Measurements from ENCODE around the gene SPDYC. TPM values are rescaled to one million over a fixed set of nuclear protein-coding genes. Genes with fewer than 3 reads are reported as not detected.

SPDYC gene
- total and polyA plus RNA-seq, 2 of the 13 experiments (the other 11 are each of a cell fraction or from before 2014, with no cell fraction given) = 0.15 to 0.33 TPM

DNA sequence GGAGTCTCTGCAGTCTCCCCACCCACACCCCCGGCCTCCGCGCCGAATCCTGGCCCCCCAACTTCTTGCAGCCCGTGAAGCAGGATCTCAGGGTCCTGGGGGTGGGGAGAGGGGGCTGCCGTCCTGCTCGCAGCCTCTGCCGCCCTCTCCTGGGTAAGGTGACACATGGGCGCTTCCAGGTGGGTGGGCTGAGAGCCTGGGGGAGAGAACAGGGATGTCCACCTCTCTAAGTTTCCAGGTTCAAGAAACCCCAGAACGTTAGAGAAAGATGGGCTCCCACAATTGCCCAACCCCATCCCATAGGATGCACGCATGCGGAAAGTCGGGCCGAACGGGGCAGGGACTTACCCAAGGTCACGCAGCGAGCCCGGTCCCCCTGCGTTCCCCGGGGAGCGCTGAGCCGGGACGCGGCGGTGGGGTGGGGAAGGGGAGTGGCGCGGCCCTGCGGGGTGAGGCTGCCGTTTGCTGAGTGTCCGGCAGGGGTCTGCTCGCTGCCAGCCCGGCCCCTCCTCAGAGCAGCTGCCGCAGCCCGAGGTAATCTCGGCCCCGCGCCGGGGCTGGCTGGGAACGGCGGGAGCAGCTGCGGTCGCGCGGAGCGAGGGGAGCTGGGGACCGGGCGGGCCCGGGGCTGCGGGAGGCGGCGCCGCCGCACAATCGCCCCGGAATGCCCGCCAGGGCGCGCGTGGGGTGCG lies 11.0 kb downstream of the SPDYC start (continued):
- TF ChIP-seq ZFP91 (CRISPR knock-in tag; IDR thresholded peaks at IDR 0.05; ENCODE audit: borderline replicate concordance) = peak; percentile 68; the same call in 1 of the 2 replicates
- TF ChIP-seq HDAC2 (CRISPR knock-in tag; IDR thresholded peaks at IDR 0.05) = peak; percentile 77
- no peak for TF ChIP-seq ZNF720 (CRISPR knock-in tag; IDR thresholded peaks at IDR 0.05)
- TF ChIP-seq LCORL (IDR thresholded peaks at IDR 0.05) = no peak
- TF ChIP-seq LCORL (CRISPR knock-in tag; IDR thresholded peaks at IDR 0.05) = 0 out of 2 replicates have a peak, but pooled peaks have one; percentile 55
- peak; percentile 47; the same call in 1 of the 2 replicates for TF ChIP-seq ZBTB38 (CRISPR knock-in tag; IDR thresholded peaks at IDR 0.05)
- TF ChIP-seq, protein P1, sequence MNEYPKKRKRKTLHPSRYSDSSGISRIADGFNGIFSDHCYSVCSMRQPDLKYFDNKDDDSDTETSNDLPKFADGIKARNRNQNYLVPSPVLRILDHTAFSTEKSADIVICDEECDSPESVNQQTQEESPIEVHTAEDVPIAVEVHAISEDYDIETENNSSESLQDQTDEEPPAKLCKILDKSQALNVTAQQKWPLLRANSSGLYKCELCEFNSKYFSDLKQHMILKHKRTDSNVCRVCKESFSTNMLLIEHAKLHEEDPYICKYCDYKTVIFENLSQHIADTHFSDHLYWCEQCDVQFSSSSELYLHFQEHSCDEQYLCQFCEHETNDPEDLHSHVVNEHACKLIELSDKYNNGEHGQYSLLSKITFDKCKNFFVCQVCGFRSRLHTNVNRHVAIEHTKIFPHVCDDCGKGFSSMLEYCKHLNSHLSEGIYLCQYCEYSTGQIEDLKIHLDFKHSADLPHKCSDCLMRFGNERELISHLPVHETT (CRISPR knock-in tag; conservative IDR thresholded peaks at IDR 0.05) = 0 out of 2 replicates have a peak, but pooled peaks have one; percentile 58
- TF ChIP-seq ZNF550 (CRISPR knock-in tag; IDR thresholded peaks at IDR 0.05; ENCODE audit: borderline replicate concordance) = no peak
- TF ChIP-seq ZNF501 (CRISPR knock-in tag; IDR thresholded peaks at IDR 0.05) = 0 out of 2 replicates have a peak, but pooled peaks have one; percentile 46
- TF ChIP-seq ZNF17 (CRISPR knock-in tag; IDR thresholded peaks at IDR 0.05) = no peak
- peak; percentile 27; the same call in 1 of the 2 replicates for TF ChIP-seq DMAP1 (CRISPR knock-in tag; IDR thresholded peaks at IDR 0.05)
- TF ChIP-seq, protein P2, sequence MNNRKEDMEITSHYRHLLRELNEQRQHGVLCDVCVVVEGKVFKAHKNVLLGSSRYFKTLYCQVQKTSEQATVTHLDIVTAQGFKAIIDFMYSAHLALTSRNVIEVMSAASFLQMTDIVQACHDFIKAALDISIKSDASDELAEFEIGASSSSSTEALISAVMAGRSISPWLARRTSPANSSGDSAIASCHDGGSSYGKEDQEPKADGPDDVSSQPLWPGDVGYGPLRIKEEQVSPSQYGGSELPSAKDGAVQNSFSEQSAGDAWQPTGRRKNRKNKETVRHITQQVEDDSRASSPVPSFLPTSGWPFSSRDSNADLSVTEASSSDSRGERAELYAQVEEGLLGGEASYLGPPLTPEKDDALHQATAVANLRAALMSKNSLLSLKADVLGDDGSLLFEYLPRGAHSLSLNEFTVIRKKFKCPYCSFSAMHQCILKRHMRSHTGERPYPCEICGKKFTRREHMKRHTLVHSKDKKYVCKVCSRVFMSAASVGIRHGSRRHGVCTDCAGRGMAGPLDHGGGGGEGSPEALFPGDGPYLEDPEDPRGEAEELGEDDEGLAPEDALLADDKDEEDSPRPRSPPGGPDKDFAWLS (CRISPR knock-in tag; IDR thresholded peaks at IDR 0.05; ENCODE audit: borderline replicate concordance) = no peak
- no peak for TF ChIP-seq ZFP82 (CRISPR knock-in tag; IDR thresholded peaks at IDR 0.05; ENCODE audit: borderline replicate concordance)
- peak; percentile 78 for TF ChIP-seq ZNF350 (CRISPR knock-in tag; IDR thresholded peaks at IDR 0.05; ENCODE audit: borderline replicate concordance, low read depth)
- TF ChIP-seq, protein P3, sequence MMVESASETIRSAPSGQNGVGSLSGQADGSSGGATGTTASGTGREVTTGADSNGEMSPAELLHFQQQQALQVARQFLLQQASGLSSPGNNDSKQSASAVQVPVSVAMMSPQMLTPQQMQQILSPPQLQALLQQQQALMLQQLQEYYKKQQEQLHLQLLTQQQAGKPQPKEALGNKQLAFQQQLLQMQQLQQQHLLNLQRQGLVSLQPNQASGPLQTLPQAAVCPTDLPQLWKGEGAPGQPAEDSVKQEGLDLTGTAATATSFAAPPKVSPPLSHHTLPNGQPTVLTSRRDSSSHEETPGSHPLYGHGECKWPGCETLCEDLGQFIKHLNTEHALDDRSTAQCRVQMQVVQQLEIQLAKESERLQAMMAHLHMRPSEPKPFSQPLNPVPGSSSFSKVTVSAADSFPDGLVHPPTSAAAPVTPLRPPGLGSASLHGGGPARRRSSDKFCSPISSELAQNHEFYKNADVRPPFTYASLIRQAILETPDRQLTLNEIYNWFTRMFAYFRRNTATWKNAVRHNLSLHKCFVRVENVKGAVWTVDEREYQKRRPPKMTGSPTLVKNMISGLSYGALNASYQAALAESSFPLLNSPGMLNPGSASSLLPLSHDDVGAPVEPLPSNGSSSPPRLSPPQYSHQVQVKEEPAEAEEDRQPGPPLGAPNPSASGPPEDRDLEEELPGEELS (CRISPR knock-in tag; IDR thresholded peaks at IDR 0.05) = peak; percentile 44; the same call in 1 of the 2 replicates
- TF ChIP-seq MAZ (IDR thresholded peaks at IDR 0.05; ENCODE audit: borderline replicate concordance, low read depth, low read length) = peak; percentile 53; the same call in 1 of the 2 replicates
- peak; percentile 59; the same call in 1 of the 2 replicates for TF ChIP-seq MAZ (CRISPR knock-in tag; IDR thresholded peaks at IDR 0.05; ENCODE audit: low read depth)

All from HepG2 (cell line).